Dermis blood vessel endothelial cell (primary cell): ENCODE results near the gene FAM174C. TPM values are rescaled to one million over a fixed set of nuclear protein-coding genes. Genes with fewer than 3 reads are reported as not detected.

Source experiments
- DNase-seq: peaks from one replicate; pipeline ENCODE4 v3.0.0; 2010
- total RNA-seq: library from RNA; depleted of rRNA; stranded (reverse); fragments of >200 nt; gene quantifications from 2 replicates; pipeline ENCODE4 v1.2.3, GENCODE V29; 2014

The FAM174C gene
- total RNA-seq, 1 donor from 2014 or later = 22.0 TPM

GRCh38 chr19:1274852-1275259 is 474 bp upstream of the FAM174C start:
- no peak for DNase-seq

- no peak for DNase-seq
Observed at GRCh38 chr19:1275976-1276627, 772 bp downstream of the FAM174C start.

GRCh38 chr19:1276628-1277022 is 1.3 kb downstream of the FAM174C start:
- DNase-seq = no peak

DNA sequence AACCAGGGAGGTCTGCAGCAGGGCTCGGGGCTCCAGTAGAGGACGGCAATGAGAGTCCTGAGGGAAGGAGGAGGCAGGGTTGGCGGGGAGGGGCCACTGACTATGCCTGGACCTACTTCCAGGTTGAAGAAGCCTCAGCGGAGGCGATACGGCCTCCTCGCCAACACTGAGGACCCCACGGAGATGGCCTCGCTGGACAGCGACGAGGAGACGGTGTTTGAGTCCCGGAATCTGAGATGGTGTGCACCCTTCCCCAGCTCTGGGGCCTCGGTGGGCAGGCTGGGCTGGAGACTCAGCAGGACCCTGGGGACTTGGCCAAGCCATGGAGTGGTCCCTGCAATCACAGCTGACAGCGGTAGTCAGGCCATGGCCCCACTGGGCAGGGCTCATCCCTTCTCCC is 1.7 kb downstream of the FAM174C start:
- no peak for DNase-seq

GRCh38 chr19:1278074-1278473 is 2.7 kb downstream of the FAM174C start:
- no peak for DNase-seq

DNA sequence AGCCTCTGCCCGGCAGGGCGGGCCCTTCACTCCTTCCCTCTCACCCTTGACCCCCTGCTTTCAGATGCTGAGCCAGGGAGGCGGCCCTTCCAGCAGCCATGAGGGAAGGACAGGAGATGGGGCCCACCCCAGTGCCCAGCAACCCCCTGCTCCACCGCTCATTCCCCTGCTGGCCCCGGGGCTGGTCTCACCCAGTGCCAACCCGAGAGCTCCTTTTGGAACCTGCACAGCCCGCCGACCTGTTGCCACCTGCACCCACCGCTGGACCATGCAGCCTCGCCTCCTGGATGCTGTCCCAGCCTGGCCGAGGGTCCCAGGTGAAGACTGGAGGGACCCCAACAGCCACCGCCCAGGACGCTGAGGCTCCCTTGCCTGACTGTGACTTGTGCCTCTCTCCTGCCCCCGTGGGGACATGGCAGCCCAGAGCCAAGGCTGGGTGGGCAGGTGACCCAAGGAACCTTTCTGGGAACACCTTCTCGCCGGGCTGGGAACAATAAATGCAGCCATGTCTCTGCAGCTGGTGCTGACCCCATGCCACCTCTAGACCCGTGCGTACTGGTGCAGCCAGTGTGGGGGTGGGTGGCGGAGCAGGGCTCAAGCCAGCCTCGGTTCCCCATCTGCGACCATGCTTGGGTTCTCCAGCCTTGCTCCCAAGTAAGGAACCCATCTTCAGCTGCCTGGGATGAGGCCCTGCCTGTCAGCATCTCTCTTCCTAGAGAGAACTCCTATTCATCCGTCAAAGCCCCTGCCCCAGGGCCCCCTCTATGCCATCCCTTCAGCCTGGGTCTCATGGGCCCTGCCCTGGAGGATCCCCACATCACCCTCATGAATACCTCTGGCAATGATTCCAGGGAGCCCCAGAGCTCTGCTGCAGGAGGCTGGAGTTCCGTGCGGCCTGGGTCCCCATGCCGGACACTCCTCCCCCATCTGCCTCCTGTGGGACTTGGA is 3.7 kb downstream of the FAM174C start:
- no peak for DNase-seq

GRCh38 chr19:1279782-1280341 is 4.5 kb downstream of the FAM174C start:
- DNase-seq = peak; percentile 92

- DNase-seq = no peak
Observed at GRCh38 chr19:1280636-1281568, 5.6 kb downstream of the FAM174C start.

DNA sequence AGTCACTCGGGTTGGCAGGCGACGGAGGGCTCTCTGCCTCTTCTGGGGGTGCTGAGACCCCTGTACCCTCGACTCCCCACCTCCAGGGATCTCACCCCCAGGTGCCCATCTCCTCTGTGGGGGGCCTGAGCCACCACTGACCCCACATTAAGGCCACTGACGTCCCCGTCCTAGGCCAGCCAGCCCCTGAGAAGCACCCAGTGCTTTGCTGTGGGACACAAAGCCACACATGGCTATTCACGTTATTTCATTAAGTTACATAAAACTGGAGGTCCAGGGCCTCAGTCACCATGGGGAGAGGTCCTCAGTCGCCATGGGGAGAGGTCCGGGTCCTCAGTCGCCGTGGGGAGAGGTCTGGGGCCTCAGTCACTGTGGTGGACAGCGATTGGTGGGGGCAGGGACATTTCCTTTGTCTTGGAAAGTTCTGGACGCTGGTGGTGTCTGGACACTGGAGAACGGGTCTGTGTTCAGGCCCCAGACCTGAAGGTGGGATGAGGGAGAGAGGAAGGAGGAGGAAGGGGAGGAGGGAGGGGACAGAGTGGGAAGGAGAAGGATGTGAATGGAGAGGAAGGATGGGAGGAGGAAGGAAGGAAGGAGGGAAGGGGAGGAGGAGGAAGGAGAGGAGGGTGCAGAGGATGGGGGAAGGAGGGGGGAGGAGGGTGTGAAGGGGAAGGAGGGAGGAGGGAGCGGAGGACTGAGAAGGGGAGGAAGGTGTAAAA is 6.4 kb downstream of the FAM174C start:
- no peak for DNase-seq

GRCh38 chr19:1282588-1283206 is 7.4 kb downstream of the FAM174C start:
- DNase-seq = no peak

- DNase-seq = no peak
Observed at GRCh38 chr19:1283207-1283916, 8.0 kb downstream of the FAM174C start.

DNA sequence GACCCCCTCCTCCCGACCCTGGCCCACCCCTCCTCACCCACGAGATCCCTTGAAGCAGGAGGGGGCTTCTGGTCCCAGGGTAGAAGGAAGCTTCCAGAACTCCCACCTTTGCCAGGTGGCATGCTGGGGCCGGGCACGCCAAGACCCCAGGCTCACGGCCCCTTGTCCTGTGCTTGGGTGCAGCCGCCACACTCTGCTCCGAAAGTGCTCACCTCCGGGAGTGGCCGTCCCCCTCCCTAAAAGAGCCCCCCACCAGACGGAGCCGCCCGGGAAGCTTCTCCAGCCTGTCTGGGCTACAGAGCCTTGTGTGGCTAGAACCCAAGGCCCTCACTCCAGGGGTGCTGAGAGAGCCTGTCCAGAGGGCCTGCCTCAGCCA is 8.6 kb downstream of the FAM174C start:
- no peak for DNase-seq

DNA sequence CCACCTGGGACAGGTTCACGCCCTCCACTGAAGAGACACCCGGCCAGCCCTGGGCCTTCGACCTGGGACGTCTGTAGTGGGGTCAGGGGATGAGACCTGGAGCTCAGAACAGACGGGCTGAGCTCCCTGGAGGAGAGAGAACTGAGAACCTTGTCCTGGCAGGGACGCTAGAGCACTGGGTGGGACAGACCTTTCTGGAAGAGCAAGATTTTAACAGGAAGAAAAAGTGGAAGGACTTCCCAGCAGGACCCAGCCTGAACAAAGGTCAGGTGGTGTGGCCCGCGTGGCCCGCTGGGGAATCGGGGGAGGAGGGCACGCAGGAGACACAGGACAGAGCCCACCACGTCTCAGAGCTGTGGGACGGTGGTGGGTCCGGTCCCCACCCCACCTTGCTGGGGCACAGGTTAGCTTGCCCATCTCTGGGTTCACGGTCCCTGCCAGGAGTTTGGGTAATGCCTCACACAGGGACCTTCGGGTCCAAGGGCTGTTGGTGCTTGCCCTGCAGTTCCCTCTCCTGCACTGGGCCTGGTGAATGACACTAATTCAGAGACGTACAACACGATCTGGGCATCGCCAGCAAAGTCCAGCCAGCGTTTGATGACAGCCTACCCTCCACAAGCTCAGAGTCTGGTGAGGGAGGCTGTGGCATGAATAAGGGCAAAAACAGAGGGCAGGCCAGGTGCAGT is 9.1 kb downstream of the FAM174C start:
- DNase-seq = no peak

GRCh38 chr19:1284979-1285736 is 9.8 kb downstream of the FAM174C start:
- DNase-seq = no peak

DNA sequence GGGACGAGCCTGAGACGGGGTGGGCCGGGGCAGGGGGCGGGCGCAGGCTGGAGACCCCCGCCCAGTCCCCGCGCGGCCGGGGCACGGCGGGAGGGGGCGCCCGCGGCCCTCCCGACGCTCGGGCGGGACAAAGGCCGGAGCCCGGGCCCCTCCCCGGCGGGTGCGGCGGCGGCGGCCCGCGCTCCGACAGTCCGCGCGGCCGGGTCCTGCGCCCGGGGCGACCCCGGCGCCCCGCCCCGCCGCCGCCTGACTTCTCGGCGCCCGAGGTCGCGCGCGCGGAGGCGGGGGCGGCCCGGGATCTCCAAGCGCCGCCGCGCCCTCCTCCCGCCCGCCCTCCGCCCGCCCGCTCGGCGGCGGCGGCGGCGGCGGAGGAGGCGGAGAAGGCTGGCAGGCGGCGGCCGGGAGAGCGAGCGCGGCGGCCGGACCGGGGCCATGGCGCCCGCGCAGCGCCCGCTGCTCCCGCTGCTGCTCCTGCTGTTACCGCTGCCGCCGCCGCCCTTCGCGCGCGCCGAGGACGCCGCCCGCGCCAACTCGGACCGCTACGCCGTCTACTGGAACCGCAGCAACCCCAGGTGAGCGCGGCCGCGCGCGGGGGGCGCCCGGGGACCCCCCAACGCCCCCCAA is 10.5 kb downstream of the FAM174C start, which contains the start of gene EFNA2:
Gene EFNA2, plus strand, starts transcription at position 137 of the 624 bp plus-strand sequence. Its CDS starts 296 bp downstream, at position 433.
- no peak for DNase-seq

DNA sequence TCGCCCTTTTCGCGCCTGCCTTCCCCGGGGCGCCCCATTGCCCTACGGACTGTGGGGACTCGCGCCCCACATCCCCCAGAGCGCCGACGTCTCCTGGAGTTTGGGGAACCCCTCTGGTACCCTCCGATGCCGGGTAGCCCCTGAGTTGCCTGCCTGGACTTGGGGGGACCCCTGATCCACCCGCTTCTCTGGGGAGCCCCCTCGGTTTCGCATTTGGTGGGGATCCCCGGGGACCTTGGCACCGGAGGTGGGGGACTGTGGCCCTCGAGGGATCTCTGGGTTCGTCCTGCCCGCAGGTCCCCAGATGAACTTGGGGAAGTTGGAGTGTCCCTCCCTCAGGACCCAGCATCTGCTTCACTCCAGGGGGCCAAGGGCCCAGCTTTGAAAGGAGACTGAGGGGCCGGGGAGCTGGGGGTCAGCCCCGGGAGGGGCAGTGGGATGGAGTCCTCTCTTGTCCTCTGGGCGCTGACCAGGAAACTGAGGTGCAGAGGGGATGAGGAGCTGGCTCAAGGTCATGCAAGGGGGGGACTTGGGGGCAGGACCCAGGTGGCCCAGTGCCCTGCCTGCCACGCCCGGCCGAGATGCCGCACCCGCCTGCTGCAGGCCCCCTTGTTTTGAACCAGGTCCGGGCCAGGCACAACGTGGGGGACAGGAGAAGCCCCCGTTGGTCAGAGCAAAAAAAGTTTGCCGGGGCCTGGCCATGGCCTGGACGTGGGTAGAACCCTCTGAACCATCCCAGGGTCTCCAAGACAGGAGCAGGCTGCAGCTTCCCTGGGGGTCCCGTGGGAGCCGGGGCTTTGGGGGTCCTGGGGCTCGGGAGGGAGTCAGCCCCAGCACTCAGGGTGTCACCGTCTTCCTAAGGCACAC is 11.4 kb downstream of the FAM174C start:
- DNase-seq = no peak

DNA sequence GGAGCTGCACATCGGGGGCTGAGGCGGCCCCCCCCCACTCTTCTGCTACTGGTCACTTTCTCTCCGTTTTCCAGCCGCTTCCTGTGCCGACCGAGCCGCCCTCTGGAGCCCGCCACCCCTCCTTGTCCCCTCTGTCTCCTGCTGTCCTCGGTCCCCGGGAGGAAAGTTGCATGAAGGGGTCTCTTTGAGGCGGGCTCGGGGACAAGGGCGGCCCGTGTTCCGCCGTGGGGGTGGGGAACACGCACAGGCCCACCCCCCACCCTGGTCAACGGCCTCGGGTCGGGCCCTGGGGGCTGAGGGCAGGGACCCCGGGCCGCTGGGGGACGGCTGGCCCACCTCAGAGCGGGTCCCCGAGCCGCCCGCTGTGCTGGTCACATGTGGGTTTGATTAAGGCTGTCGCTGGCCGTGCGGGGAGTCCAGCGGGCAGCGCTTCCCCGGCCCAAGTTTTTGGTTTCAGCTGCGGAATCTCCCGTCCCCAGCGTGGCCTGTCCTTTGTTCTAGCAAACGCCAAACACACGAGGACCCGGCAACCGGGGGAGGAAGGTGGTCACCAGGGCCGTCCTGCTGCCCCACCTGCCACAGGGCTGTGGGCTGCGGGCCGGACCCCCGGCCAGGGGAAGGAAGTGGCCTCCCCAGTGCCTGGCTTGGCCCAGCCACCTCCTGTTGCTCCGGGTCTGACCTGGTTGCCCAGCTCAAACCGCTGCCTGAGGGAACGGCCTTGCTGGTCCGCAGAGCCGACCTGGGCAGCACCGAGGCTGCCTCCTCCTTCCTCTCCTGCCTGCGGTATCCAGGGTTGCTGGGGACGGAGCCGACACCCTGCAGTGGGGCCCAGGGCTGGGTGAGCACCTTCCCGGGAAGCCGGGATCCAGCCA is 12.3 kb downstream of the FAM174C start:
- DNase-seq = no peak
